ENCODE data around the gene CYP24A1. TPM values are rescaled to one million over a fixed set of nuclear protein-coding genes. Genes with fewer than 3 reads are reported as not detected.

CYP24A1 gene
- total and polyA plus RNA-seq, 2 of the 13 experiments (the other 11 are each of a cell fraction or from before 2014, with no cell fraction given), result 9.4 to 32.7 TPM

GRCh38 chr20:54149765-54150264, 24.0 kb downstream of the CYP24A1 start:
- no peaks in the 10 kb centered on the region for H3K27me3 ChIP-seq (ENCODE audit: control insufficient read depth in 1 of 2, insufficient read depth in 2 of 2, low read length in 2 of 2)
- WGBS (ENCODE audit: low lambda C conversion rate), result 97% methylated on average over 7 of the region's 7 CpGs
- H3K9me3 ChIP-seq (ENCODE audit: low read length), result no peaks in the 10 kb centered on the region
- no peak overlapping the region for H3K4me2 ChIP-seq (ENCODE audit: low read depth, low read length)
- no peaks in the 10 kb centered on the region for H4K20me1 ChIP-seq (ENCODE audit: insufficient read depth, low read length)
- H3K36me3 ChIP-seq (replicated peaks in 1 of 2; ENCODE audit: control insufficient read depth in 1 of 2, insufficient read depth in 2 of 2, low read length in 2 of 2), result no peaks in the 10 kb centered on the region
- no peak overlapping the region for H3K9ac ChIP-seq (ENCODE audit: insufficient read depth, low read depth, low read length)
- in situ Hi-C loops (cut with HindIII; ENCODE audit: extremely low pct_ligation_motif_present, low pct_unique_long_range_greater_than_20kb) (no loop called here), intact Hi-C loops (cut with micrococcal nuclease; ENCODE audit: unreplicated experiment) (no loop called here)
- H2AFZ ChIP-seq (ENCODE audit: low read length), result no peak overlapping the region
- no peak for DNase-seq (ENCODE audit: low spot score)
- FAIRE-seq, result no peak
- H3K27ac ChIP-seq (ENCODE audit: extremely low read length, insufficient read depth, low read length), result no peak overlapping the region
- H3K79me2 ChIP-seq (ENCODE audit: insufficient read depth, low read length), result no peaks in the 10 kb centered on the region
- H3K4me3 ChIP-seq (replicated peaks in 1 of 3; ENCODE audit: insufficient read depth in 1 of 3, low read depth in 2 of 3, low read length in 3 of 3), result no peak overlapping the region
- BruUV-seq (replicated peaks), result no TSS peak
- ATAC-seq, result no peak
- peaks cover 24% of the 10 kb centered on the region for H3K4me1 ChIP-seq (ENCODE audit: insufficient read depth, low read length)
- ChIA-PET CTCF (ENCODE audit: low intra/inter-chr PET ratio, low total read pairs) (no interaction called here), POLR2A (interaction anchor here (0.8 to 2.8 kb wide), 6 partner anchors 9 to 555 kb away, joined by 3 to 19 read pairs (median 6); no protein-coding TSS in a partner anchor)
- TF ChIP-seq NCOA1 (CRISPR knock-in tag; IDR thresholded peaks at IDR 0.05), result no peak
- no peak for TF ChIP-seq YEATS4 (CRISPR knock-in tag; IDR thresholded peaks at IDR 0.05; ENCODE audit: borderline replicate concordance)
- TF ChIP-seq HNRNPUL1 (IDR thresholded peaks at IDR 0.05; ENCODE audit: low read depth, low read length), result no peak
- TF ChIP-seq ZNF343 (CRISPR knock-in tag; IDR thresholded peaks at IDR 0.05), result no peak
- no peak for TF ChIP-seq ZMYM2 (CRISPR knock-in tag; IDR thresholded peaks at IDR 0.05)
- TF ChIP-seq ARID2 (CRISPR knock-in tag; IDR thresholded peaks at IDR 0.05; ENCODE audit: borderline replicate concordance), result no peak
- TF ChIP-seq TP53 (CRISPR knock-in tag; conservative IDR thresholded peaks at IDR 0.05), result no peak
- TF ChIP-seq NPAS2 (CRISPR knock-in tag; IDR thresholded peaks at IDR 0.05; ENCODE audit: borderline replicate concordance), result no peak
- TF ChIP-seq ASH2L (IDR thresholded peaks at IDR 0.05; ENCODE audit: insufficient read length, low read depth, low read length), result no peak
- no peak for TF ChIP-seq KLF16 (CRISPR knock-in tag; IDR thresholded peaks at IDR 0.05)
- no peak for TF ChIP-seq FOXK1 (CRISPR knock-in tag; IDR thresholded peaks at IDR 0.05; ENCODE audit: borderline replicate concordance, low read depth)
- TF ChIP-seq PBX2 (CRISPR knock-in tag; IDR thresholded peaks at IDR 0.05), result no peak
- no peak for TF ChIP-seq ZNF619 (CRISPR knock-in tag; IDR thresholded peaks at IDR 0.05)
- TF ChIP-seq TFE3 (CRISPR knock-in tag; IDR thresholded peaks at IDR 0.05), result no peak
- TF ChIP-seq ZNF800 (CRISPR knock-in tag; IDR thresholded peaks at IDR 0.05), result no peak
- TF ChIP-seq E2F5 (CRISPR knock-in tag; conservative IDR thresholded peaks at IDR 0.05), result no peak
- no peak for TF ChIP-seq MZF1 (CRISPR knock-in tag; IDR thresholded peaks at IDR 0.05; ENCODE audit: borderline replicate concordance)
- no peak for TF ChIP-seq BCL6 (CRISPR knock-in tag; IDR thresholded peaks at IDR 0.05)
